Measurements from ENCODE around the gene TULP1. TPM values are rescaled to one million over a fixed set of nuclear protein-coding genes. Genes with fewer than 3 reads are reported as not detected.

TULP1 gene
- total and polyA plus RNA-seq, 8 donors, result 0.28 TPM; not detected in 7

DNA sequence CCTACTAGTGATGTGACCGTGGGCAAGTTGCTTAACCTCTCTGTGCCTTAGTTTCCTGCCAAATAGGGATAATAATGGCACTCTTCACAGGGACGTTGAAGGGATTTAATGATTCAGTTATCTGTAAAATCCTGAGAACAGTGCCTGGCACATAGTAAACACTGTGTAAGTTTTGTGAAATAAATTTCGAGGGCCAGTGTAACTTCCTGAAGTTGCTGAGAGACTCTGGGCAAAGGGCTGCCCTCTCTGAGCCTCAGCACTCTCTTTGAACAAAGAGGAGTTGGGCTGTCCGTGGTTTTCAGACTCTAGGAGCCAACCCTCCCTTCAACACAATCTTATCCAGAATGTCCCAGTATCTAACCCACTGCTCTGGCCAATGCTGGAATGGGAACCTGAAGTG, 13.3 kb downstream of the TULP1 start:
- Histone ChIP-seq H3K27ac (no peak overlapping the region), H3K27me3 (no peaks in the 10 kb centered on the region), H3K4me3 (no peak overlapping the region), H3K4me1 (peaks cover 0 to 5% (median 4%) of the 10 kb centered on the region in 3 donors), H3K9me3 (no peaks in the 10 kb centered on the region), H3K36me3 (no peaks in the 10 kb centered on the region)
- WGBS, 2 donors, result 70 to 78% methylated on average over 4 of the region's 4 CpGs
- DNase-seq, result no peak
- no peak for ATAC-seq
- intact Hi-C loops (cut with DNase I), result no loop called here
- no peak for TF ChIP-seq CTCF (IDR thresholded peaks at IDR 0.05)
- no peak for FAIRE-seq

DNA sequence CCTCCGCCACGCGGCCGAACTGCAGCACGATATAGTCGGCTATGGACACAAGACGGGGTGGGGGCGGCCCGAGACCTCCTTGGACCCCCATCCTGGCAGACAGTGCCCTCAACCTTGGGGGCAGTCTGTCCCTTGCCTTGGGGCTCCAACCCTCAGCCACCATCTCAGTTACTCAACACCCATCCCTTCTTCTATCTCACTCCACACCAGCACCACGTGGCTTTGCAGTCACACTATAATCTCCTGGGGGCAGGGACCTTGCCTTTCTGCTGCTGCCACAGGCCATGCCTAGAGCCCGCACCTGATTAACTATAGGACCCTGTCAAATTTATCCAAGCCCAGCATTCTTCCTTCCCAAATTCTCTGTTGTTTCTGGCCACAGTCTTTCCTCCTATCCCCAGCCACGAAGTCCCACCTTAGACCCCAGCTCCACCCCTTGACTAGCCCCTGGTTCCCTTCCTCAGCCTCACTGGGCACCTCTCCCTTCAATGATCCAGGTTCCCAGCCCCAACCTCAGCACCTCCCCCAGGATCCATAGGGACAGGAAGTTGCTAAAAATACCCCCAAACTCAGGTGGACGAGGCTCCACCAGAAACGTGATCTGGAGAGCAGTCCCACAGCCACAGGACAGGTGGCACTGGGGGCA, 14.2 kb downstream of the TULP1 start:
- Histone ChIP-seq H3K4me3 (peak overlapping the region in 1 of 4 donors; percentile 84), H3K36me3 (no peaks in the 10 kb centered on the region), H3K27me3 (no peaks in the 10 kb centered on the region), H3K4me1 (peaks cover 0 to 5% (median 4%) of the 10 kb centered on the region in 3 donors), H3K27ac (no peak overlapping the region), H3K9me3 (no peaks in the 10 kb centered on the region)
- WGBS, 2 donors, result 61 to 62% methylated on average over 12 to 14 of the region's 14 CpGs
- TF ChIP-seq CTCF (IDR thresholded peaks at IDR 0.05), result no peak
- intact Hi-C loops (cut with DNase I), result no loop called here
- FAIRE-seq, result no peak
- DNase-seq, result no peak
- ATAC-seq, result no peak

GRCh38 chr6:35497571-35498421, 14.9 kb downstream of the TULP1 start:
- H3K27ac ChIP-seq, result peak overlapping the region; percentile 62 to 76 (median 68)
- no peaks in the 10 kb centered on the region for H3K27me3 ChIP-seq
- no peaks in the 10 kb centered on the region for H3K9me3 ChIP-seq
- TF ChIP-seq CTCF (IDR thresholded peaks at IDR 0.05), result no peak
- H3K36me3 ChIP-seq, result no peaks in the 10 kb centered on the region
- H3K4me1 ChIP-seq, result peaks cover 0 to 5% (median 4%) of the 10 kb centered on the region in 3 donors
- FAIRE-seq (no peak), DNase-seq (peak in 5 of 6 donors; percentile 41 to 73 (median 49)), ATAC-seq (peak; percentile 4 to 33 (median 22))
- WGBS, 2 donors, result 11 to 17% methylated on average over 46 to 77 of the region's 77 CpGs
- intact Hi-C loops (cut with DNase I), result no loop called here
- peak overlapping the region; percentile 65 to 88 (median 85) for H3K4me3 ChIP-seq

- peak within 1 kb of the TSS; percentile 65 to 88 (median 85) for H3K4me3 ChIP-seq
- H3K9me3 ChIP-seq, result no peaks in the 10 kb centered on the region
- ATAC-seq, result peak; percentile 71 to 82 (median 74)
- H3K4me1 ChIP-seq, result peaks cover 0 to 5% (median 4%) of the 10 kb centered on the region in 3 donors
- H3K36me3 ChIP-seq, result no peaks in the 10 kb centered on the region
- H3K27me3 ChIP-seq, result no peaks in the 10 kb centered on the region
- FAIRE-seq, result no peak
- TF ChIP-seq CTCF (IDR thresholded peaks at IDR 0.05), result no peak
- H3K27ac ChIP-seq, result peak within 1 kb of the TSS; percentile 62 to 76 (median 72)
- intact Hi-C loops (cut with DNase I), result no loop called here
- WGBS, 2 donors, result 0 to 1% methylated on average over 25 to 90 of the region's 98 CpGs
- peak in 4 of 6 donors; percentile 55 to 84 (median 68) for DNase-seq
Measured at GRCh38 chr6:35496841-35497570, 15.7 kb downstream of the TULP1 start, which contains the start of gene TEAD3. Gene TEAD3 (minus strand): TSS chr6:35497079.
